ENCODE measurements around the gene PIP5K1B. TPM values are rescaled to one million over a fixed set of nuclear protein-coding genes. Genes with fewer than 3 reads are reported as not detected.

PIP5K1B gene
- total RNA-seq, 2 donors from 2014 or later, result 3.9 to 7.1 TPM

GRCh38 chr9:68919661-68920060 lies 214.6 kb downstream of the PIP5K1B start:
- no peaks in the 10 kb centered on the region for H3K27me3 ChIP-seq (replicated peaks; ENCODE audit: insufficient read depth)
- no peak for DNase-seq (ENCODE audit: low spot score)
- no peaks in the 10 kb centered on the region for H3K36me3 ChIP-seq
- no peak overlapping the region for H3K27ac ChIP-seq
- H3K9me3 ChIP-seq, result no peaks in the 10 kb centered on the region
- no peak for ATAC-seq (ENCODE audit: insufficient number of reproducible peaks, low FRiP score, low read depth)
- no peak overlapping the region for H3K4me3 ChIP-seq
- H3K4me1 ChIP-seq (ENCODE audit: control insufficient read depth in 1 of 2, low read depth in 2 of 2), result no peaks in the 10 kb centered on the region
- TF ChIP-seq, protein P1, sequence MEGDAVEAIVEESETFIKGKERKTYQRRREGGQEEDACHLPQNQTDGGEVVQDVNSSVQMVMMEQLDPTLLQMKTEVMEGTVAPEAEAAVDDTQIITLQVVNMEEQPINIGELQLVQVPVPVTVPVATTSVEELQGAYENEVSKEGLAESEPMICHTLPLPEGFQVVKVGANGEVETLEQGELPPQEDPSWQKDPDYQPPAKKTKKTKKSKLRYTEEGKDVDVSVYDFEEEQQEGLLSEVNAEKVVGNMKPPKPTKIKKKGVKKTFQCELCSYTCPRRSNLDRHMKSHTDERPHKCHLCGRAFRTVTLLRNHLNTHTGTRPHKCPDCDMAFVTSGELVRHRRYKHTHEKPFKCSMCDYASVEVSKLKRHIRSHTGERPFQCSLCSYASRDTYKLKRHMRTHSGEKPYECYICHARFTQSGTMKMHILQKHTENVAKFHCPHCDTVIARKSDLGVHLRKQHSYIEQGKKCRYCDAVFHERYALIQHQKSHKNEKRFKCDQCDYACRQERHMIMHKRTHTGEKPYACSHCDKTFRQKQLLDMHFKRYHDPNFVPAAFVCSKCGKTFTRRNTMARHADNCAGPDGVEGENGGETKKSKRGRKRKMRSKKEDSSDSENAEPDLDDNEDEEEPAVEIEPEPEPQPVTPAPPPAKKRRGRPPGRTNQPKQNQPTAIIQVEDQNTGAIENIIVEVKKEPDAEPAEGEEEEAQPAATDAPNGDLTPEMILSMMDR (IDR thresholded peaks at IDR 0.05), result no peak

GRCh38 chr9:68920921-68921320 lies 215.9 kb downstream of the PIP5K1B start:
- TF ChIP-seq, protein P1 (IDR thresholded peaks at IDR 0.05), result no peak
- Histone ChIP-seq H3K27ac (no peak overlapping the region), H3K36me3 (no peaks in the 10 kb centered on the region), H3K4me3 (no peak overlapping the region), H3K4me1 (ENCODE audit: control insufficient read depth in 1 of 2, low read depth in 2 of 2) (peaks cover 6 to 7% of the 10 kb centered on the region in 2 donors), H3K9me3 (no peaks in the 10 kb centered on the region), H3K27me3 (replicated peaks; ENCODE audit: insufficient read depth) (no peaks in the 10 kb centered on the region)
- ATAC-seq (ENCODE audit: insufficient number of reproducible peaks, low FRiP score, low read depth) (no peak), DNase-seq (ENCODE audit: low spot score) (no peak)

- DNase-seq (ENCODE audit: low spot score) (no peak), ATAC-seq (ENCODE audit: insufficient number of reproducible peaks, low FRiP score, low read depth) (no peak)
- peaks cover 6 to 7% of the 10 kb centered on the region in 2 donors for H3K4me1 ChIP-seq (ENCODE audit: control insufficient read depth in 1 of 2, low read depth in 2 of 2)
- TF ChIP-seq, protein P1 (IDR thresholded peaks at IDR 0.05), result no peak
- H3K36me3 ChIP-seq, result no peaks in the 10 kb centered on the region
- H3K9me3 ChIP-seq, result no peaks in the 10 kb centered on the region
- no peak overlapping the region for H3K27ac ChIP-seq
- H3K4me3 ChIP-seq, result no peak overlapping the region
- no peaks in the 10 kb centered on the region for H3K27me3 ChIP-seq (replicated peaks; ENCODE audit: insufficient read depth)
These were observed 218.4 kb downstream of the PIP5K1B start for GRCh38 chr9:68923480-68923879.

DNA sequence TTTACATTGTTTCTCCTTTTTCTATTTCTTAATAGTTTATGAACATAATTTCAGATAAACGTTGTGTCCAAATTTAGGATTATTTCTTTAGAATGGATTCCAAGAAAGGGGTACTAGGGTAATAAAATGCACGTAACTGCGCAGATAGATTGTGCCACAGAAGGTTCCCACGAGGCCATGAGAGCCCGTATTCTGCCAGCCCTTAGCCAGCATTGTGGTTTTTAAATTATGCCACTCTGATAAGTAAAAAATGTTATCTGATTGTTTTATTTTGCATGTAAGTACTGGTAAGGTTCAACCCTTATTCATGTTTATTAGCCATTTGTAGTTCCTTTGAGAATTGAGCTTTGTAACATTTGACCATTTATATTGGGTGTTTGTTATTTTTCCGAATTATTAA lies 220.1 kb downstream of the PIP5K1B start:
- no peaks in the 10 kb centered on the region for H3K9me3 ChIP-seq
- no peak overlapping the region for H3K27ac ChIP-seq
- H3K36me3 ChIP-seq, result no peaks in the 10 kb centered on the region
- H3K4me1 ChIP-seq (ENCODE audit: control insufficient read depth in 1 of 2, low read depth in 2 of 2), result peaks cover 6 to 7% of the 10 kb centered on the region in 2 donors
- TF ChIP-seq, protein P1 (IDR thresholded peaks at IDR 0.05), result no peak
- no peak overlapping the region for H3K4me3 ChIP-seq
- H3K27me3 ChIP-seq (replicated peaks; ENCODE audit: insufficient read depth), result no peaks in the 10 kb centered on the region
- DNase-seq (ENCODE audit: low spot score) (no peak), ATAC-seq (ENCODE audit: insufficient number of reproducible peaks, low FRiP score, low read depth) (no peak)

DNA sequence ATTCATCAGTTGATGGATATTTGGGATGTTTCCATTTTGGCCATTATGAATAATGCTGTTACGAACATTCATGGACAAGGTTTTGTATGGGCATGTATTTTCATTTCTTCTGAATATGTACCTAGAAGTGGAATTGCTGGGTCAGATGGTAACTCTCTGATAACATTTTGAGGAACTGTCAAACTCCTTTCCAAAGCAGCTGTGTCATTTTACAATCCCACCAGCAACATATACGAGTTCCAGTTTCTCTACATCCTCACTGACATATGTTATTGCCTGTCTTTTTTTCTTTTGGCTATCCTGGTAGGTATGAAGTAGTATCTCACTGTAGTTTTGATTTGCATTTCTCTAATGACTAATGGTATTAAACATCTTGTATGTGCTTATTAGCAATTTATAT lies 222.1 kb downstream of the PIP5K1B start:
- ATAC-seq (ENCODE audit: insufficient number of reproducible peaks, low FRiP score, low read depth), result no peak
- no peaks in the 10 kb centered on the region for H3K9me3 ChIP-seq
- peaks cover 6 to 7% of the 10 kb centered on the region in 2 donors for H3K4me1 ChIP-seq (ENCODE audit: control insufficient read depth in 1 of 2, low read depth in 2 of 2)
- TF ChIP-seq, protein P1 (IDR thresholded peaks at IDR 0.05), result no peak
- H3K36me3 ChIP-seq, result no peaks in the 10 kb centered on the region
- H3K4me3 ChIP-seq, result no peak overlapping the region
- DNase-seq (ENCODE audit: low spot score), result no peak
- no peaks in the 10 kb centered on the region for H3K27me3 ChIP-seq (replicated peaks; ENCODE audit: insufficient read depth)
- no peak overlapping the region for H3K27ac ChIP-seq
